Thyroid gland (tissue), 4 donors: ENCODE results near the gene TUFT1. TPM values are rescaled to one million over a fixed set of nuclear protein-coding genes. Genes with fewer than 3 reads are reported as not detected.

Experiments
- DNase-seq, 2 donors: peaks; one replicate each; pipeline ENCODE4 v3.0.0-alpha.2; 2019
- H3K27ac ChIP-seq, 3 donors: fragments of 200-600 bp; sonication (generic); 1 replicate in 2 of 3; 2 replicates in 1 of 3; pipeline ENCODE4 v1.5.1; 2016 to 2019; ENCODE audit warnings: mild to moderate bottlenecking in 1 of 3, moderate library complexity in 1 of 3
- H3K27me3 ChIP-seq: fragments of 200-600 bp; sonication (generic); one replicate; pipeline ENCODE4 v1.5.1; 2019
- H3K36me3 ChIP-seq, 2 donors: fragments of 200-600 bp; sonication (generic); one replicate each; pipeline ENCODE4 v1.5.1; 2016 to 2019
- H3K4me1 ChIP-seq, 2 donors: fragments of 200-600 bp; sonication (generic); one replicate each; pipeline ENCODE4 v1.5.1; 2017 to 2019
- H3K4me3 ChIP-seq, 3 donors: fragments of 200-600 bp; sonication (generic); replicated peaks in 1 of 3; 1 replicate in 2 of 3; 2 replicates in 1 of 3; pipeline ENCODE4 v1.5.1; 2016; ENCODE audit warnings: mild to moderate bottlenecking in 1 of 3
- H3K9me3 ChIP-seq: fragments of 200-600 bp; sonication (generic); one replicate; pipeline ENCODE4 v1.5.1; 2017
- POLR2A ChIP-seq, 2 donors: fragments of 450-650 bp; IDR thresholded peaks; one replicate each; pipeline ENCODE4 v1.6.1; 2017; ENCODE audit warnings: antibody characterized with exemption in 2 of 2, mild to moderate bottlenecking in 2 of 2, moderate library complexity in 1 of 2
- WGBS, 2 donors: methylation state at CpG; one replicate each; pipeline ENCODE4 v1.1.5; 2017; 5-methylcytosine and 5-hydroxymethylcytosine counted together
- intact Hi-C: fragments of 100-400 bp; cut with DNase I; formaldehyde crosslinking; loops from one replicate; pipeline ENCODE4 v1.15.1; 2023
- total RNA-seq, 4 donors: library from RNA; depleted of rRNA; stranded (reverse); fragments of >200 nt; gene quantifications; one replicate each; pipeline ENCODE4 v1.2.3, GENCODE V29; 2016
- TF ChIP-seq, protein P1 (sequence below), 6 experiments: fragments of 200-600 bp in 3 of 6; fragments of 450-650 bp in 3 of 6; sonication (generic) in 3 of 6; IDR thresholded peaks; one replicate each; pipeline ENCODE4 v1.5.1; 2016 to 2019; ENCODE audit warnings: antibody characterized with exemption in 6 of 6, mild to moderate bottlenecking in 2 of 6, inconsistent platforms in 1 of 6, moderate library complexity in 1 of 6

TUFT1 gene
- total RNA-seq, 4 donors from 2014 or later: 4.0 to 8.8 (median 5.0) TPM

DNA sequence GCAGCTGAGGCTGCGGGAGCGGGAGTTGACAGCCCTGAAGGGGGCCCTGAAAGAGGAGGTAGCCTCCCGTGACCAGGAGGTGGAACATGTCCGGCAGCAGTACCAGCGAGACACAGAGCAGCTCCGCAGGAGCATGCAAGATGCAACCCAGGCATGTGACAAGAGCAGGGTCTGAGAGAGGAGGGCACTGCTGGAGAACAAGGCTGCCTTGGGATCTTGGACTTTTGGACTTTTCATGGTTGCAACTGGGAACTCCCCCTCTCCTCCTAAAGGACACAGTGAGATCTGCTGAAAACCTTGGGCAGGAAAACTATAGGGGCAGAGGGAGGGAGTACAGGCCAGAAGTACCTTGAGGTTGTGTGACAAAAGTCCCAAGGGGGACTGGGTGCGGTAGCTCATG is 15.4 kb upstream of the TUFT1 start:
- Histone ChIP-seq H3K27ac (no peak overlapping the region), H3K27me3 (no peaks in the 10 kb centered on the region), H3K9me3 (no peaks in the 10 kb centered on the region), H3K36me3 (peaks cover 0 to 2% of the 10 kb centered on the region in 2 donors), H3K4me1 (peaks cover 7 to 8% of the 10 kb centered on the region in 2 donors), H3K4me3 (no peak overlapping the region)
- no peak for TF ChIP-seq POLR2A (IDR thresholded peaks at IDR 0.05)
- TF ChIP-seq, protein P1, sequence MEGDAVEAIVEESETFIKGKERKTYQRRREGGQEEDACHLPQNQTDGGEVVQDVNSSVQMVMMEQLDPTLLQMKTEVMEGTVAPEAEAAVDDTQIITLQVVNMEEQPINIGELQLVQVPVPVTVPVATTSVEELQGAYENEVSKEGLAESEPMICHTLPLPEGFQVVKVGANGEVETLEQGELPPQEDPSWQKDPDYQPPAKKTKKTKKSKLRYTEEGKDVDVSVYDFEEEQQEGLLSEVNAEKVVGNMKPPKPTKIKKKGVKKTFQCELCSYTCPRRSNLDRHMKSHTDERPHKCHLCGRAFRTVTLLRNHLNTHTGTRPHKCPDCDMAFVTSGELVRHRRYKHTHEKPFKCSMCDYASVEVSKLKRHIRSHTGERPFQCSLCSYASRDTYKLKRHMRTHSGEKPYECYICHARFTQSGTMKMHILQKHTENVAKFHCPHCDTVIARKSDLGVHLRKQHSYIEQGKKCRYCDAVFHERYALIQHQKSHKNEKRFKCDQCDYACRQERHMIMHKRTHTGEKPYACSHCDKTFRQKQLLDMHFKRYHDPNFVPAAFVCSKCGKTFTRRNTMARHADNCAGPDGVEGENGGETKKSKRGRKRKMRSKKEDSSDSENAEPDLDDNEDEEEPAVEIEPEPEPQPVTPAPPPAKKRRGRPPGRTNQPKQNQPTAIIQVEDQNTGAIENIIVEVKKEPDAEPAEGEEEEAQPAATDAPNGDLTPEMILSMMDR (IDR thresholded peaks at IDR 0.05): no peak
- WGBS, 2 donors: 86 to 88% methylated on average over 7 of the region's 7 CpGs
- DNase-seq: no peak
- intact Hi-C loops: no loop called here

DNA sequence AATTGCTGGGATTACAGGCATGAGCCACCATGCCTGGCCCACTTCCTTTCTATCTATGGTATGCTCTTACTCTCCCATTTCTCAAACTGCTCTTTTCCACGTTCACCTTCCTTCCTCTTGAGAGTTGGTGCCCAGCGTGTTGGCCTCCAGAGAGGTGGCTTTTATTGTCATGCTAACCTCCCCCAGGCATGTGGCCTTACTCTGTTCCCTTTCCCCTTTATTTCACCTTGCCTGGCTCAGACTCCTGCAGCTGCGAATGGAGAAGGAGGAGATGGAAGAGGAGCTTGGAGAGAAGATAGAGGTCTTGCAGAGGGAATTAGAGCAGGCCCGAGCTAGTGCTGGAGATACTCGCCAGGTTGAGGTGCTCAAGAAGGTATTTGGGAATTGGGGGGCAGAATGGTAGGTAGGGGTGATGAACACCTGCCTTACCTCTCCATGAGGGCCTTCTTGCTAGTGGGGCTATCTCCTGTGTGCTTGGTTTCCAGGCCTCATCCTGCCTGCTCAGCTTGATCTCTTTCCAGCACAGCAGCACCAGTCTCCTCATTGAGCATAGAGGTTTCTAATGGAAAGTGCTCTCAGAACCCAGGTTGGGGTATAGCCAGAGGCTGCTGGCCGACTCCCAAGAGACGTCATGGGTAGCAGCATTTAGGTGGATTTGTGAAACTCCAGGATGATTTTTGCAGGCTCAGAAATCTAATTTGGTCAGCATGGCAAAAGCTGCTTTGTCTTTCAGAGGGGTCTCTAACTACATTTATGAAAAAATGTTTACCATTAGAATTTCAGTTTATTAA is 13.2 kb upstream of the TUFT1 start:
- Histone ChIP-seq H3K4me3 (no peak overlapping the region), H3K36me3 (peaks cover 0 to 11% of the 10 kb centered on the region in 2 donors), H3K27ac (no peak overlapping the region), H3K27me3 (no peaks in the 10 kb centered on the region), H3K4me1 (no peaks in the 10 kb centered on the region), H3K9me3 (no peaks in the 10 kb centered on the region)
- TF ChIP-seq, protein P1 (IDR thresholded peaks at IDR 0.05): no peak
- TF ChIP-seq POLR2A (IDR thresholded peaks at IDR 0.05): no peak
- whole genome bisulfite sequencing, 2 donors: 78 to 84% methylated on average over 6 to 7 of the region's 7 CpGs
- intact Hi-C loops: no loop called here
- peak; percentile 24 to 40 for DNase-seq

DNA sequence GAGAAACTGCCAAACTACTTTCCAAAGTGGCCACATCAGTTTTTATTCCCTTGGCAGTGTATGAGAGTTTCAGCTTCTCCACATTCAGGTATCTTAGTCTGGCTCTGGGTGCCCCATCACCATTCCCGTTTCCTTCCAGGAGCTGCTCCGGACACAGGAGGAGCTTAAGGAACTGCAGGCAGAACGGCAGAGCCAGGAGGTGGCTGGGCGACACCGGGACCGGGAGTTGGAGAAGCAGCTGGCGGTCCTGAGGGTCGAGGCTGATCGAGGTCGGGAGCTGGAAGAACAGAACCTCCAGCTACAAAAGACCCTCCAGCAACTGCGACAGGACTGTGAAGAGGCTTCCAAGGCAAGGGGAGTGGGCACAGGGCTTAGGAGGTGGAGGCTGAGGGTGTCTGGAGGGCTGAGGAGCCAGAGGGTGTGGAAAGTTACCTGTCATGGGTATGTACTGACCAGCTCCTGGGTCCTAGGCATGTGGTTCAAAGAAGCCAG is 10.9 kb upstream of the TUFT1 start:
- DNase-seq: no peak
- H3K36me3 ChIP-seq: peaks cover 0 to 11% of the 10 kb centered on the region in 2 donors
- no peaks in the 10 kb centered on the region for H3K9me3 ChIP-seq
- no peaks in the 10 kb centered on the region for H3K27me3 ChIP-seq
- TF ChIP-seq, protein P1 (IDR thresholded peaks at IDR 0.05): no peak
- TF ChIP-seq POLR2A (IDR thresholded peaks at IDR 0.05): no peak
- intact Hi-C loops: no loop called here
- no peak overlapping the region for H3K4me3 ChIP-seq
- no peak overlapping the region for H3K27ac ChIP-seq
- 90 to 94% methylated on average over 11 of the region's 11 CpGs for WGBS, 2 donors
- H3K4me1 ChIP-seq: no peaks in the 10 kb centered on the region

DNA sequence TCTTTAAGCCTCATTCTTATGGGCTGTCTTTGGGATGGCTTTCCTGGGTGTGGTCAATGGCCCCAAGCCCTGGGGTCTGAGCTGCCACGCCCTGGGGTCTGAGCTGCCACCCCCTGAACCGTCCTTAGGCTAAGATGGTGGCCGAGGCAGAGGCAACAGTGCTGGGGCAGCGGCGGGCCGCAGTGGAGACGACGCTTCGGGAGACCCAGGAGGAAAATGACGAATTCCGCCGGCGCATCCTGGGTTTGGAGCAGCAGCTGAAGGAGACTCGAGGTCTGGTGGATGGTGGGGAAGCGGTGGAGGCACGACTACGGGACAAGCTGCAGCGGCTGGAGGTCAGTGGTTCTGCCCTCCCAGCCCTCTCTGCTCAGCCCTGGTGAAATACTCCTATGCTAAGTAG is 10.3 kb upstream of the TUFT1 start:
- WGBS, 2 donors: 91 to 92% methylated on average over 15 to 18 of the region's 18 CpGs
- Histone ChIP-seq H3K27me3 (no peaks in the 10 kb centered on the region), H3K4me3 (no peak overlapping the region), H3K36me3 (peaks cover 0 to 11% of the 10 kb centered on the region in 2 donors), H3K4me1 (no peaks in the 10 kb centered on the region), H3K9me3 (no peaks in the 10 kb centered on the region), H3K27ac (no peak overlapping the region)
- DNase-seq: no peak
- TF ChIP-seq, protein P1 (IDR thresholded peaks at IDR 0.05): no peak
- no peak for TF ChIP-seq POLR2A (IDR thresholded peaks at IDR 0.05)
- intact Hi-C loops: loop anchor here (10.0 kb wide), 2 partner anchors 205 to 305 kb away; partner anchors contain the start of genes C2CD4D and RORC

DNA sequence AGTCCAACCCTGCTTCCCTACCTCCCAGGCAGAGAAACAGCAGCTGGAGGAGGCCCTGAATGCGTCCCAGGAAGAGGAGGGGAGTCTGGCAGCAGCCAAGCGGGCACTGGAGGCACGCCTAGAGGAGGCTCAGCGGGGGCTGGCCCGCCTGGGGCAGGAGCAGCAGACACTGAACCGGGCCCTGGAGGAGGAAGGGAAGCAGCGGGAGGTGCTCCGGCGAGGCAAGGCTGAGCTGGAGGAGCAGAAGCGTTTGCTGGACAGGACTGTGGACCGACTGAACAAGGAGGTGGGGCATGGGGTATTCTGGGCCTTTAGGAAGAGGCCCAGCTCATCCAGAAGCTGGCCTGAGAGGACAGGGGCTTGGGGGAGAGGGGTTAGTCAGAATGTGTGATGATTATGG is 9.6 kb upstream of the TUFT1 start:
- Histone ChIP-seq H3K27ac (no peak overlapping the region), H3K4me1 (no peaks in the 10 kb centered on the region), H3K4me3 (no peak overlapping the region), H3K9me3 (no peaks in the 10 kb centered on the region), H3K27me3 (no peaks in the 10 kb centered on the region), H3K36me3 (peaks cover 0 to 11% of the 10 kb centered on the region in 2 donors)
- no peak for DNase-seq
- WGBS, 2 donors: 92 to 93% methylated on average over 11 of the region's 11 CpGs
- intact Hi-C loops: loop anchor here (10.0 kb wide), 2 partner anchors 204 to 304 kb away; partner anchors contain the start of genes C2CD4D and RORC
- no peak for TF ChIP-seq POLR2A (IDR thresholded peaks at IDR 0.05)
- TF ChIP-seq, protein P1 (IDR thresholded peaks at IDR 0.05): no peak
